OCI-LY1 (cell line): ENCODE data around the gene CD300C.

Experiments used
- H2AFZ ChIP-seq: fragments of 200-600 bp; sonication (generic), shearing (Covaris generic); 2 replicates; pipeline ENCODE4 v1.6.0; 2014; ENCODE audit warnings: antibody characterized with exemption, mild to moderate bottlenecking, low read length
- H3F3A ChIP-seq: fragments of 200-600 bp; sonication (generic), shearing (Covaris generic); 2 replicates; pipeline ENCODE4 v1.6.0; 2014; ENCODE audit warnings: mild to moderate bottlenecking, antibody characterized with exemption, low read length, moderate library complexity; ENCODE audit not compliant: insufficient read depth
- H3K27ac ChIP-seq: fragments of 200-600 bp; sonication (generic); 2 replicates; pipeline ENCODE4 v1.5.1; 2014; ENCODE audit warnings: low read length, mixed run types, mild to moderate bottlenecking, low read depth; ENCODE audit not compliant: poor library complexity, severe bottlenecking
- H3K27me3 ChIP-seq: fragments of 200-600 bp; sonication (generic); 2 replicates; pipeline ENCODE4 v1.6.0; 2014; ENCODE audit warnings: antibody characterized with exemption, mild to moderate bottlenecking, low read length, moderate library complexity; ENCODE audit not compliant: insufficient read depth
- H3K36me3 ChIP-seq: fragments of 200-600 bp; sonication (generic); 2 replicates; pipeline ENCODE4 v1.6.1; 2014; ENCODE audit warnings: mild to moderate bottlenecking, antibody characterized with exemption, low read length, moderate library complexity, mixed read lengths; ENCODE audit not compliant: insufficient read depth
- H3K4me1 ChIP-seq: fragments of 200-600 bp; sonication (generic); 2 replicates; pipeline ENCODE4 v1.5.1; 2014; ENCODE audit warnings: mild to moderate bottlenecking, low read length, moderate library complexity; ENCODE audit not compliant: insufficient read depth, severe bottlenecking
- H3K4me2 ChIP-seq: fragments of 200-600 bp; sonication (generic), shearing (Covaris generic); 2 replicates; pipeline ENCODE4 v1.6.1; 2014; ENCODE audit warnings: low read length
- H3K4me3 ChIP-seq: fragments of 200-600 bp; sonication (generic); 2 replicates; pipeline ENCODE4 v1.5.1; 2014; ENCODE audit warnings: low read length, low read depth, mild to moderate bottlenecking, mixed read lengths; ENCODE audit not compliant: poor library complexity, severe bottlenecking
- H3K79me2 ChIP-seq: fragments of 200-600 bp; shearing (Covaris generic); 2 replicates; pipeline ENCODE4 v1.6.1; 2016; ENCODE audit warnings: mixed run types, low read length, mixed read lengths; ENCODE audit not compliant: insufficient read depth
- H3K9ac ChIP-seq: fragments of 200-600 bp; sonication (generic), shearing (Covaris generic); 2 replicates; pipeline ENCODE4 v1.6.1; 2014; ENCODE audit warnings: mild to moderate bottlenecking, low read length, mixed read lengths
- H3K9me2 ChIP-seq: fragments of 200-600 bp; sonication (generic), shearing (Covaris generic); 2 replicates; pipeline ENCODE4 v1.6.1; 2014; ENCODE audit warnings: low read depth, mild to moderate bottlenecking, low read length, mixed read lengths
- H3K9me3 ChIP-seq: fragments of 200-600 bp; shearing (Covaris generic); 2 replicates; pipeline ENCODE4 v1.6.1; 2014; ENCODE audit warnings: low read length, mixed read lengths
- H4K20me1 ChIP-seq: fragments of 200-600 bp; sonication (generic), shearing (Covaris generic); 2 replicates; pipeline ENCODE4 v1.6.0; 2016; ENCODE audit warnings: mild to moderate bottlenecking, low read length; ENCODE audit not compliant: insufficient read depth
- EZH2 ChIP-seq: fragments of 200-600 bp; sonication (generic), shearing (Covaris generic); IDR thresholded peaks from 2 replicates; pipeline ENCODE4 v1.8.0; 2017; ENCODE audit warnings: borderline replicate concordance, mixed run types, mild to moderate bottlenecking, antibody characterized with exemption, low read length, moderate library complexity, mixed read lengths
- TF ChIP-seq, protein P1 (sequence below): fragments of 200-600 bp; sonication (generic), shearing (Covaris generic); IDR thresholded peaks from 2 replicates; pipeline ENCODE4 v1.5.1; 2017; ENCODE audit warnings: mild to moderate bottlenecking, antibody characterized with exemption, low read length, moderate library complexity, mixed read lengths

Gene CD300C

DNA sequence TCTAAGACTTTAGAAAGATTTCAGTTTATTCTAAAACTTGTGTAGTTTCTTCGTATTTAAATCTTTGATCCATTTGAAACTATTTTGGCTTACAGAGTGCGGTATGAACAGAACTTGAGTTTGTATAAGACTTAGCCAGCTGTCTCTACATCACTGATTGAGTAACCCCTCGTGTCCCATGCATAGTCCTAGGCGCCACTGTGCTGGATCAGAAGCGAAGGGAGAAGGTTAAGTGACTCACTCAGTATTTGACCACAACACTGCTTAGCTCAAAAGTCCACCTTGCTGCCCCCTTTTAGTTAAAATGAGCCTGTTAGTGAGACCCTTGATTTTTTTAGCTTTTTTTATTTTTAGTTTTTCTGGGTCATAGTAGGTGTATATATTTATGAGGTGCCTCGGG, 43.1 kb downstream of the CD300C start:
- no peaks in the 10 kb centered on the region for H3K79me2 ChIP-seq
- no peak overlapping the region for H3K9ac ChIP-seq
- H3K4me3 ChIP-seq: no peak overlapping the region
- no peaks in the 10 kb centered on the region for H3F3A ChIP-seq
- TF ChIP-seq EZH2: no peak
- TF ChIP-seq, protein P1, sequence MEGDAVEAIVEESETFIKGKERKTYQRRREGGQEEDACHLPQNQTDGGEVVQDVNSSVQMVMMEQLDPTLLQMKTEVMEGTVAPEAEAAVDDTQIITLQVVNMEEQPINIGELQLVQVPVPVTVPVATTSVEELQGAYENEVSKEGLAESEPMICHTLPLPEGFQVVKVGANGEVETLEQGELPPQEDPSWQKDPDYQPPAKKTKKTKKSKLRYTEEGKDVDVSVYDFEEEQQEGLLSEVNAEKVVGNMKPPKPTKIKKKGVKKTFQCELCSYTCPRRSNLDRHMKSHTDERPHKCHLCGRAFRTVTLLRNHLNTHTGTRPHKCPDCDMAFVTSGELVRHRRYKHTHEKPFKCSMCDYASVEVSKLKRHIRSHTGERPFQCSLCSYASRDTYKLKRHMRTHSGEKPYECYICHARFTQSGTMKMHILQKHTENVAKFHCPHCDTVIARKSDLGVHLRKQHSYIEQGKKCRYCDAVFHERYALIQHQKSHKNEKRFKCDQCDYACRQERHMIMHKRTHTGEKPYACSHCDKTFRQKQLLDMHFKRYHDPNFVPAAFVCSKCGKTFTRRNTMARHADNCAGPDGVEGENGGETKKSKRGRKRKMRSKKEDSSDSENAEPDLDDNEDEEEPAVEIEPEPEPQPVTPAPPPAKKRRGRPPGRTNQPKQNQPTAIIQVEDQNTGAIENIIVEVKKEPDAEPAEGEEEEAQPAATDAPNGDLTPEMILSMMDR: no peak
- H3K36me3 ChIP-seq: no peaks in the 10 kb centered on the region
- H3K4me1 ChIP-seq: no peaks in the 10 kb centered on the region
- H3K9me2 ChIP-seq: no peaks in the 10 kb centered on the region
- H2AFZ ChIP-seq: no peak overlapping the region
- no peaks in the 10 kb centered on the region for H4K20me1 ChIP-seq
- no peaks in the 10 kb centered on the region for H3K9me3 ChIP-seq
- H3K27ac ChIP-seq: no peak overlapping the region
- H3K27me3 ChIP-seq: no peaks in the 10 kb centered on the region
- no peak overlapping the region for H3K4me2 ChIP-seq

DNA sequence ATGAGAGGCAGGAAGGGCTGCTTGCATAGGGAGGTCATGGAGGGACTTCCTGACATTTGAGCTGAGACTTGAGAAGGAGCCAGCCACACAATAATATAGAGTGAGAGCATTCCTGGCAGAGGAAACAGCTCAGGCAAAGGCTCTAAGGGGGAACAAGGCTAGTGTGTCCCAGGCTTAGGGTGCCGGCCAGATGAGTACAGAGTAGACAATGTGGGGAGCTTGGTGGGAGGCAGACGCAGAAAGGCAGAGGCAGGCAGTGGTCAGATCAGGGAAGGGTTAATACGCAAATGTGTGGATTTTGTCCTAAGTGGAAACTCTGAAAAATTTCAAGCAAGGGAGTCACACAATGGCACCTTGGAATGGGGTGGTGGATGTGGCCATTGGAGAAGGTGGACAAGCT, 45.9 kb downstream of the CD300C start:
- Histone ChIP-seq H3K36me3 (no peaks in the 10 kb centered on the region), H3K4me2 (no peak overlapping the region), H3K4me3 (no peak overlapping the region), H3K9me2 (no peaks in the 10 kb centered on the region), H3K9ac (no peak overlapping the region), H3K4me1 (no peaks in the 10 kb centered on the region), H3F3A (no peaks in the 10 kb centered on the region), H3K79me2 (no peaks in the 10 kb centered on the region), H4K20me1 (no peaks in the 10 kb centered on the region), H3K27me3 (no peaks in the 10 kb centered on the region), H3K9me3 (no peaks in the 10 kb centered on the region), H3K27ac (no peak overlapping the region), H2AFZ (no peak overlapping the region)
- TF ChIP-seq EZH2: no peak
- TF ChIP-seq, protein P1: no peak

DNA sequence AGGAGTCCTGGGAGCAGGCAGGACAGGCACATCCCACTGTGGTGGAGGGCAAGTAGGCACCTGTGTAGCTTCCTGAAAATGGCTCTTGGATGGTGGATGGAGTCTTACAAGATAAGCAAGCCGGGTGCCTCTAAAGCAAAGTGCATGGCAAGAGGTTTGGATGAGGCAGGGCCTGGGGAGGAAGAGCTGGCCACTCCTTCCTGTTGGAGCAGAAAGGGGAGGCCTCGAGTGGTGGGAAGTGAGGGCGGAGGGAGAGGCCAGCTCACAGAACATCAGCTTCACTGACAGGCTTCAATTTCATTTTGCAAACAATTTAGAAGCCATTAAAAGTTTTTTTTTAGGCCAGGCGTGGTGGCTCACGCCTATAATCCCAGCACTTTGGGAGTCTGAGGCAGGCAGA, 48.4 kb downstream of the CD300C start:
- no peaks in the 10 kb centered on the region for H3K9me3 ChIP-seq
- no peak for TF ChIP-seq EZH2
- TF ChIP-seq, protein P1: no peak
- no peaks in the 10 kb centered on the region for H3K79me2 ChIP-seq
- H3K27me3 ChIP-seq: no peaks in the 10 kb centered on the region
- H3K4me3 ChIP-seq: no peak overlapping the region
- no peak overlapping the region for H3K27ac ChIP-seq
- H3K9ac ChIP-seq: no peak overlapping the region
- no peaks in the 10 kb centered on the region for H3K36me3 ChIP-seq
- H3K4me1 ChIP-seq: no peaks in the 10 kb centered on the region
- H3F3A ChIP-seq: no peaks in the 10 kb centered on the region
- H3K4me2 ChIP-seq: no peak overlapping the region
- H4K20me1 ChIP-seq: no peaks in the 10 kb centered on the region
- no peak overlapping the region for H2AFZ ChIP-seq
- H3K9me2 ChIP-seq: no peaks in the 10 kb centered on the region
